Panc1 (cell line): ENCODE results near the gene ERGIC2. TPM values are rescaled to one million over a fixed set of nuclear protein-coding genes. Genes with fewer than 3 reads are reported as not detected.

Source experiments
- ATAC-seq: fragments of 200-7000 bp; cut with Tn5 transposase; 2 replicates; pipeline ENCODE4 v1.9.1; 2020; ENCODE audit warnings: mild to moderate bottlenecking, moderate library complexity
- BruUV-seq: library from RNA; stranded (reverse); fragments of 400-500 nt; replicated peaks from 2 replicates; lab custom pipeline; 2021; lab: Mats Ljungman, UMichigan
- CTCF ChIA-PET: fragments of 300-600 bp; sonication (Branson Sonifier 250); formaldehyde crosslinking; loops from one replicate; lab custom pipeline; 2022; ENCODE audit warnings: antibody characterized with exemption; lab: Charles Lee
- POLR2A ChIA-PET: fragments of 300-600 bp; sonication (Branson Sonifier 250); formaldehyde crosslinking; loops from one replicate; lab custom pipeline; 2022; ENCODE audit warnings: antibody characterized with exemption; lab: Charles Lee
- DNase-seq: peaks from one replicate; pipeline ENCODE4 v3.0.0-alpha.2; 2010; ENCODE audit warnings: low read depth, low spot score
- H3K27ac ChIP-seq: 2 replicates; pipeline ENCODE4 v1.5.1; 2011; ENCODE audit warnings: mild to moderate bottlenecking, low read length, inconsistent platforms
- H3K27me3 ChIP-seq: fragments of 200-500 bp; sonication (Bioruptor generic); 2 replicates; pipeline ENCODE4 v1.6.0; 2014; ENCODE audit warnings: low read length, inconsistent platforms; ENCODE audit not compliant: control insufficient read depth, insufficient read depth
- H3K36me3 ChIP-seq: fragments of 200-500 bp; sonication (Bioruptor generic); 2 replicates; pipeline ENCODE4 v1.5.1; 2014; ENCODE audit warnings: inconsistent platforms, mild to moderate bottlenecking, low read length, moderate library complexity; ENCODE audit not compliant: control insufficient read depth, insufficient read depth
- H3K4me1 ChIP-seq: 2 replicates; pipeline ENCODE4 v1.5.1; 2011; ENCODE audit warnings: inconsistent platforms, mild to moderate bottlenecking, low read length, moderate library complexity; ENCODE audit not compliant: control insufficient read depth, insufficient read depth
- H3K4me3 ChIP-seq, 2 experiments: 2 replicates each; pipeline ENCODE4 v1.5.1; 2011 to 2012; ENCODE audit warnings: low read depth in 2 of 2, low read length in 2 of 2, mild to moderate bottlenecking in 2 of 2, inconsistent platforms in 1 of 2, moderate library complexity in 1 of 2
- H3K9me3 ChIP-seq: fragments of 200-500 bp; sonication (Bioruptor generic); 2 replicates; pipeline ENCODE4 v1.5.1; 2014; ENCODE audit warnings: low read depth, mild to moderate bottlenecking, inconsistent platforms, low read length, moderate library complexity; ENCODE audit not compliant: control insufficient read depth, insufficient read depth
- CTCF ChIP-seq: fragments of 450-650 bp; IDR thresholded peaks from 2 replicates; pipeline ENCODE4 v1.5.1; 2017; ENCODE audit warnings: mild to moderate bottlenecking
- POLR2AphosphoS5 ChIP-seq: IDR thresholded peaks from 2 replicates; pipeline ENCODE4 v1.6.1; 2012; ENCODE audit warnings: mild to moderate bottlenecking, low read depth, low read length, moderate library complexity
- REST ChIP-seq, 2 experiments: IDR thresholded peaks; 2 replicates each; pipeline ENCODE4 v1.6.1; 2011 to 2012; ENCODE audit warnings: low read depth in 2 of 2, control low read depth in 1 of 2, low read length in 1 of 2, mild to moderate bottlenecking in 1 of 2, moderate library complexity in 1 of 2; ENCODE audit not compliant: insufficient read depth in 1 of 2
- SIN3A ChIP-seq: IDR thresholded peaks from 2 replicates; pipeline ENCODE4 v1.6.1; 2012; ENCODE audit warnings: low read depth, mild to moderate bottlenecking, low read length, moderate library complexity, borderline replicate concordance; ENCODE audit not compliant: insufficient read depth
- TCF7L2 ChIP-seq: IDR thresholded peaks from 2 replicates; pipeline ENCODE4 v1.6.1; 2011; ENCODE audit warnings: mild to moderate bottlenecking, low read depth, low read length, inconsistent platforms
- in situ Hi-C: cut with HindIII; loops from 2 replicates; pipeline ENCODE4 v1.10.0; 2016; ENCODE audit warnings: low sequenced_read_pairs, low pct_unique_long_range_greater_than_20kb
- intact Hi-C: fragments of 100-400 bp; cut with micrococcal nuclease; formaldehyde crosslinking; loops from one replicate; pipeline ENCODE4 v1.10.0; 2022; ENCODE audit not compliant: unreplicated experiment
- total RNA-seq: library from RNA; stranded (reverse); gene quantifications from one replicate; pipeline ENCODE4 v1.2.1, GENCODE V29; 2021; ENCODE audit not compliant: unreplicated experiment

The ERGIC2 gene
- total RNA-seq, 1 experiment from 2014 or later, result 90.2 TPM

- intact Hi-C loops, result no loop called here
- in situ Hi-C loops, result no loop called here
- ChIA-PET CTCF (no interaction called here), POLR2A (no interaction called here)
- Histone ChIP-seq H3K36me3 (peaks cover 9% of the 10 kb centered on the region), H3K9me3 (no peaks in the 10 kb centered on the region), H3K27ac (no peak overlapping the region), H3K4me3 (no peak overlapping the region), H3K4me1 (peaks cover 5% of the 10 kb centered on the region), H3K27me3 (no peaks in the 10 kb centered on the region)
- BruUV-seq, result no TSS peak
- DNase-seq (no peak), ATAC-seq (no peak)
- TF ChIP-seq REST (IDR thresholded peaks at IDR 0.05; ENCODE audit: insufficient read depth in 1 of 2, low read depth in 2 of 2, low read length in 1 of 2), result no peak
Measured at GRCh38 chr12:29374913-29375312, 6.1 kb downstream of the ERGIC2 start.

- no TSS peak for BruUV-seq
- ChIA-PET POLR2A (no interaction called here), CTCF (no interaction called here)
- no peak overlapping the region for H3K27ac ChIP-seq
- TF ChIP-seq TCF7L2, result no peak
- no peak for TF ChIP-seq SIN3A
- no peak for TF ChIP-seq CTCF
- no peak for TF ChIP-seq POLR2AphosphoS5
- TF ChIP-seq REST (IDR thresholded peaks at IDR 0.05; ENCODE audit: insufficient read depth in 1 of 2, low read depth in 2 of 2, low read length in 1 of 2), result no peak
- H3K4me1 ChIP-seq, result no peaks in the 10 kb centered on the region
- no peaks in the 10 kb centered on the region for H3K27me3 ChIP-seq
- intact Hi-C loops (no loop called here), in situ Hi-C loops (no loop called here)
- H3K36me3 ChIP-seq, result peaks cover 17% of the 10 kb centered on the region
- DNase-seq, result no peak
- ATAC-seq, result no peak
- H3K9me3 ChIP-seq, result no peaks in the 10 kb centered on the region
- no peak overlapping the region for H3K4me3 ChIP-seq
Measured at GRCh38 chr12:29374012-29374411, 7.0 kb downstream of the ERGIC2 start.
